BJ (cell line): Measurements from ENCODE around the gene SHLD1. TPM values are rescaled to one million over a fixed set of nuclear protein-coding genes. Genes with fewer than 3 reads are reported as not detected.

Experiments
- CTCF ChIA-PET: fragments of 350-600 bp; formaldehyde crosslinking; extraction: SDS; loops from one replicate; lab custom pipeline; 2021; ENCODE audit warnings: antibody characterized with exemption, inconsistent platforms; lab: Yijun Ruan, JAX
- POLR2A ChIA-PET: fragments of 300-600 bp; sonication (Branson Sonifier 250); formaldehyde crosslinking; extraction: SDS; loops from one replicate; lab custom pipeline; 2021; ENCODE audit warnings: antibody characterized with exemption; lab: Charles Lee
- DNase-seq: peaks from one replicate; pipeline ENCODE4 v3.0.0-alpha.2; 2011; ENCODE audit warnings: low read depth
- H3K27me3 ChIP-seq: 2 replicates; pipeline ENCODE4 v1.6.0; 2011; ENCODE audit warnings: low read length; ENCODE audit not compliant: control insufficient read depth, insufficient read depth
- H3K36me3 ChIP-seq: 2 replicates; pipeline ENCODE4 v1.5.1; 2011; ENCODE audit warnings: low read length; ENCODE audit not compliant: control insufficient read depth, insufficient read depth
- H3K4me3 ChIP-seq: 2 replicates; pipeline ENCODE4 v1.5.1; 2011; ENCODE audit warnings: low read depth, mild to moderate bottlenecking, control low read depth, low read length
- CTCF ChIP-seq: IDR thresholded peaks from 2 replicates; pipeline ENCODE4 v1.5.1; 2011; ENCODE audit warnings: low read depth, mild to moderate bottlenecking, control low read depth, inconsistent platforms, low read length, moderate library complexity; ENCODE audit not compliant: insufficient read depth
- polyA plus RNA-seq: library from polyadenylated mRNA; depleted of rRNA; stranded (reverse); fragments of >200 nt; gene quantifications from 2 replicates; pipeline ENCODE4 v1.2.3, GENCODE V29; 2011

The SHLD1 gene
- polyA plus RNA-seq, 1 experiment = 2.0 TPM

GRCh38 chr20:5841522-5841921 lies 91.3 kb downstream of the SHLD1 start:
- no peak for DNase-seq
- Histone ChIP-seq H3K4me3 (no peak overlapping the region), H3K27me3 (no peaks in the 10 kb centered on the region; the same call in 1 of the 2 replicates), H3K36me3 (no peaks in the 10 kb centered on the region)
- TF ChIP-seq CTCF = no peak
- ChIA-PET POLR2A (no interaction called here), CTCF (no interaction called here)

DNA sequence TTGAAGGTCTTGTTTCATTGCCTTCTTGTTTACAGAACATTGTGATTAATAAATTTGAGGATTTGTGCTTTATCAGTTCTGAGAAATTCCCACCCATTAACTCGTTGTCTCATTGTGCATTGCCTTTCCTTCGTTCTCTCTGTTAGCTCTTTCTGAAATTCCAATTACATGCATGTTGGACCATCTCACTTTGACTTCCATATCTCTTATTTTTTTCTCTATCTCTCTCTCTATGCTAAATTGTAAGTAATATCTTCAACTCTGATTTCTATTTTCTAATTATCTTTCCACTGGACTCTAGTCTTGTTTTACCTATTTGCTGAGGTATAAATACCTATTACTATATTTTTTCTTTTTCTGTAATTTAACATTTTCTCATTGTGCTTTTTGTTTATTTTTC lies 92.3 kb downstream of the SHLD1 start:
- CTCF ChIA-PET = no interaction called here
- TF ChIP-seq CTCF = no peak
- POLR2A ChIA-PET = no interaction called here

GRCh38 chr20:5843054-5843592 lies 92.9 kb downstream of the SHLD1 start:
- CTCF ChIA-PET = no interaction called here
- DNase-seq = no peak
- no peak for TF ChIP-seq CTCF
- no peaks in the 10 kb centered on the region for H3K36me3 ChIP-seq
- H3K4me3 ChIP-seq = no peak overlapping the region
- H3K27me3 ChIP-seq = no peaks in the 10 kb centered on the region
- POLR2A ChIA-PET = no interaction called here

More for the DNA sequence above, 92.3 kb downstream of the SHLD1 start:
- Histone ChIP-seq H3K4me3 (no peak overlapping the region), H3K27me3 (no peaks in the 10 kb centered on the region), H3K36me3 (no peaks in the 10 kb centered on the region)
- no peak for DNase-seq

- CTCF ChIA-PET = no interaction called here
- POLR2A ChIA-PET = no interaction called here
- TF ChIP-seq CTCF = no peak
- no peak for DNase-seq
- Histone ChIP-seq H3K36me3 (no peaks in the 10 kb centered on the region), H3K27me3 (no peaks in the 10 kb centered on the region), H3K4me3 (no peak overlapping the region)
These were observed 94.0 kb downstream of the SHLD1 start for GRCh38 chr20:5844063-5844681.

DNA sequence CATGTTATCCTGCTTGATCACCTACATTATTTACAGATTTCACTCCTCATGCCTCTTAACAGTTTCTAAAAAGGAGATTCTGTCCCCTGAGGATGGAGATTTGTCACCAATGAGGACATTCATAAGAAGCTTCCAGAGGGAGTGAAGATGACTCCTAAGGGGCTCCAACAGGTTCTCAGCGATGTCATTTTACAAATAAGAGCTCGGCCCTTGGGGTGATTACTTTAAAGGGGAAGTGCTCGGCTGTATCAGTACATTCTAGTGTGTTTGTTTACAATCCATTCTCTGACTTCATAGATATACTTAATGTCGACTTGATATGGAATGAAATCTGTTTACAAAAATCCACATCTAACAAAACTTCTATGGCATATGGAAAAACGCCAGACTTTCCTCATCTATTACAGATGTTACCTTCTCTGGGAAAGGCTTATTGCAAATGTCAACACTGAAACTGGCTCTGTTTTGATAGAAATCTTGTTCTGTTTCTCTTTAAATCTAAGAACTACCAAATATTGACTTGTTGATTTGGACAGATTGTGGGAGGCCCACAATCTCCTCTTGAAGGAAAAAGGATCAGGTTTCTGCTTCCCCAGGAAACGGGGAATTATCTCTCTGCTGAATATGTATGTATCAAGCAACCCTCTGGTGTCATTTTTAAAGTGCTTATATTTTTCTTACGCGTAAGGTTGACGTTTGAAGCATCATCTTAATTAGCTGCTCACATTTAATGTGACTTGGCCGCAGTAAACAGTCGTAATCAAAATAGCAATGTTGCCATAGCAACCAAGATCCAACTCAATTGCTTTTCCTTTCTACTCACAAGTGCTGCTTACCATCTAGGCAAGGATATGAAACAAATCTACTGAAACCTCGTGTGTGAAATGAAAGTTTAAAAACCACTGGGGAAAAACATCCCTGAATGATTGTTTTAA lies 95.7 kb downstream of the SHLD1 start:
- no peaks in the 10 kb centered on the region for H3K36me3 ChIP-seq
- DNase-seq = no peak
- no peak overlapping the region for H3K4me3 ChIP-seq
- no peaks in the 10 kb centered on the region for H3K27me3 ChIP-seq
- POLR2A ChIA-PET = no interaction called here
- CTCF ChIA-PET = interaction anchor here (1.9 kb wide), 1 partner anchor 317 kb away, joined by 4 read pairs; no protein-coding TSS in a partner anchor
- TF ChIP-seq CTCF = no peak
